IMR-90 (cell line): Measurements from ENCODE around the gene RABEP1. TPM values are rescaled to one million over a fixed set of nuclear protein-coding genes. Genes with fewer than 3 reads are reported as not detected.

Experiments used
- ATAC-seq: fragments of 200-7000 bp; cut with Tn5 transposase; 2 replicates; pipeline ENCODE4 v1.9.1; 2020; ENCODE audit warnings: low read depth, mild to moderate bottlenecking, moderate library complexity
- BruUV-seq: library from RNA; stranded (reverse); fragments of 400-500 nt; replicated peaks from 2 replicates; lab custom pipeline; 2021; lab: Mats Ljungman, UMichigan
- CTCF ChIA-PET: fragments of 300-600 bp; formaldehyde crosslinking; extraction: SDS; loops from one replicate; lab custom pipeline; 2021; ENCODE audit warnings: antibody characterized with exemption; lab: Yijun Ruan, JAX
- POLR2A ChIA-PET: fragments of 300-600 bp; sonication (Branson Sonifier 250); formaldehyde crosslinking; loops from one replicate; lab custom pipeline; 2022; ENCODE audit warnings: antibody characterized with exemption; ENCODE audit not compliant: unreplicated experiment; lab: Charles Lee
- DNase-seq: peaks from one replicate; pipeline ENCODE4 v3.0.0; 2013
- H2AFZ ChIP-seq: replicated peaks from 2 replicates; pipeline ENCODE3; 2013; ENCODE audit warnings: low read length, mild to moderate bottlenecking; ENCODE audit not compliant: poor library complexity
- H2AK5ac ChIP-seq: 2 replicates; pipeline ENCODE4 v1.6.1; 2013; ENCODE audit warnings: low read depth, low read length, inconsistent platforms
- H2AK9ac ChIP-seq: replicated peaks from 2 replicates; pipeline ENCODE3; 2013; ENCODE audit warnings: mild to moderate bottlenecking, low read depth, low read length, moderate library complexity; ENCODE audit not compliant: poor library complexity
- H2BK120ac ChIP-seq: 2 replicates; pipeline ENCODE4 v1.6.1; 2013; ENCODE audit warnings: low read depth, low read length, inconsistent platforms
- H2BK15ac ChIP-seq: 3 replicates; pipeline ENCODE4 v1.6.1; 2013; ENCODE audit warnings: low read depth, low read length, inconsistent platforms
- H2BK20ac ChIP-seq: 2 replicates; pipeline ENCODE4 v1.6.1; 2013; ENCODE audit warnings: low read depth, mild to moderate bottlenecking, inconsistent platforms, low read length, moderate library complexity
- H2BK5ac ChIP-seq: 2 replicates; pipeline ENCODE4 v1.6.1; 2013; ENCODE audit warnings: mild to moderate bottlenecking, low read depth, low read length, inconsistent platforms; ENCODE audit not compliant: poor library complexity, severe bottlenecking
- H3K14ac ChIP-seq: replicated peaks from 2 replicates; pipeline ENCODE4 v1.6.1; 2013; ENCODE audit warnings: low read depth, low read length, inconsistent platforms
- H3K18ac ChIP-seq: 2 replicates; pipeline ENCODE4 v1.6.1; 2013; ENCODE audit warnings: low read depth, low read length, control low read depth
- H3K23ac ChIP-seq: 2 replicates; pipeline ENCODE4 v1.6.1; 2013; ENCODE audit warnings: low read depth, low read length, inconsistent platforms
- H3K27ac ChIP-seq: 2 replicates; pipeline ENCODE4 v1.5.1; 2013; ENCODE audit warnings: mild to moderate bottlenecking, control low read depth, low read length; ENCODE audit not compliant: insufficient read depth
- H3K27me3 ChIP-seq: 2 replicates; pipeline ENCODE4 v1.6.1; 2013; ENCODE audit warnings: low read length; ENCODE audit not compliant: control insufficient read depth, insufficient read depth
- H3K36me3 ChIP-seq: 2 replicates; pipeline ENCODE4 v1.6.1; 2013; ENCODE audit warnings: low read length, mixed read lengths; ENCODE audit not compliant: control insufficient read depth, insufficient read depth
- H3K4ac ChIP-seq: 2 replicates; pipeline ENCODE4 v1.6.1; 2013; ENCODE audit warnings: low read depth, low read length, inconsistent platforms
- H3K4me1 ChIP-seq: 2 replicates; pipeline ENCODE4 v1.6.1; 2013; ENCODE audit warnings: low read length, mixed read lengths; ENCODE audit not compliant: control insufficient read depth, insufficient read depth
- H3K4me2 ChIP-seq: 2 replicates; pipeline ENCODE4 v1.6.1; 2013; ENCODE audit warnings: low read depth, mild to moderate bottlenecking, control low read depth, low read length, moderate library complexity
- H3K4me3 ChIP-seq: 2 replicates; pipeline ENCODE4 v1.5.1; 2013; ENCODE audit warnings: low read depth, mild to moderate bottlenecking, control low read depth, low read length, moderate library complexity; ENCODE audit not compliant: insufficient read depth
- H3K56ac ChIP-seq: 2 replicates; pipeline ENCODE4 v1.6.1; 2013; ENCODE audit warnings: low read length, inconsistent platforms; ENCODE audit not compliant: insufficient read depth; ENCODE audit errors: extremely low read depth
- H3K79me1 ChIP-seq, 2 experiments: 2 replicates each; pipeline ENCODE4 v1.6.1; 2013; ENCODE audit warnings: low read length in 2 of 2, inconsistent platforms in 1 of 2, low read depth in 1 of 2
- H3K9ac ChIP-seq: 2 replicates; pipeline ENCODE4 v1.6.1; 2013; ENCODE audit warnings: low read depth, low read length, control low read depth
- H3K9me1 ChIP-seq: 2 replicates; pipeline ENCODE4 v1.6.1; 2013; ENCODE audit warnings: low read length, inconsistent platforms; ENCODE audit not compliant: insufficient read depth
- H3K9me3 ChIP-seq: 2 replicates; pipeline ENCODE4 v1.6.1; 2013; ENCODE audit warnings: low read length; ENCODE audit not compliant: control insufficient read depth, insufficient read depth
- H4K20me1 ChIP-seq: 2 replicates; pipeline ENCODE4 v1.6.1; 2013; ENCODE audit warnings: low read length, inconsistent platforms; ENCODE audit not compliant: insufficient read depth
- H4K5ac ChIP-seq: 2 replicates; pipeline ENCODE4 v1.6.1; 2013; ENCODE audit warnings: mild to moderate bottlenecking, low read depth, low read length, control low read depth
- H4K8ac ChIP-seq, 2 experiments: 2 replicates each; pipeline ENCODE4 v1.6.1; 2013; ENCODE audit warnings: low read depth in 2 of 2, low read length in 2 of 2, control low read depth in 1 of 2, inconsistent platforms in 1 of 2
- H4K91ac ChIP-seq: 2 replicates; pipeline ENCODE4 v1.6.1; 2013; ENCODE audit warnings: low read depth, low read length, inconsistent platforms; ENCODE audit not compliant: insufficient read depth
- CHD1 ChIP-seq: IDR thresholded peaks from 2 replicates; pipeline ENCODE4 v1.6.1; 2012; ENCODE audit warnings: low read depth, low read length, improper control_type of control experiment
- MAZ ChIP-seq: IDR thresholded peaks from 2 replicates; pipeline ENCODE4 v1.6.1; 2012; ENCODE audit warnings: low read depth, mild to moderate bottlenecking, low read length, improper control_type of control experiment, moderate library complexity, borderline replicate concordance
- RAD21 ChIP-seq: IDR thresholded peaks from 2 replicates; pipeline ENCODE4 v1.6.1; 2012; ENCODE audit warnings: low read length, improper control_type of control experiment
- WGBS, 2 experiments: methylation state at CpG; one replicate each; pipeline versions ENCODE4 v1.1.5 to v1.1.7; 2013; ENCODE audit warnings: missing lambda C conversion rate in 2 of 2; ENCODE audit not compliant: insufficient read length in 1 of 2; ENCODE audit errors: extremely low coverage in 2 of 2; 5-methylcytosine and 5-hydroxymethylcytosine counted together
- dilution Hi-C: fragments of 300-500 bp; cut with HindIII; formaldehyde crosslinking; loops from one replicate; pipeline ENCODE4 v1.14.3; 2018; ENCODE audit warnings: low sequenced_read_pairs; ENCODE audit not compliant: unreplicated experiment
- in situ Hi-C: fragments of 300-500 bp; cut with MboI; formaldehyde crosslinking; loops from 3 replicates; pipeline ENCODE4 v1.14.3; 2019; ENCODE audit warnings: low sequenced_read_pairs, inconsistent platforms, mixed read lengths
- intact Hi-C: fragments of 100-400 bp; cut with micrococcal nuclease; formaldehyde crosslinking; loops from 2 replicates; pipeline ENCODE4 v1.10.0; 2022
- polyA plus RNA-seq, 3 experiments: library from polyadenylated mRNA; depleted of rRNA; stranded (reverse); fragments of >200 nt; gene quantifications; 2 replicates each; pipeline ENCODE4 v1.2.3, GENCODE V29; 2012; ENCODE audit warnings: low replicate concordance in 1 of 3
- total RNA-seq: library from RNA; depleted of rRNA; stranded (reverse); fragments of >200 nt; gene quantifications from 2 replicates; pipeline ENCODE4 v1.2.3, GENCODE V29; 2012

RABEP1 gene
- total and polyA plus RNA-seq, 2 of the 4 experiments (the other 2 are of a cell fraction) = 15.3 to 38.2 TPM

DNA sequence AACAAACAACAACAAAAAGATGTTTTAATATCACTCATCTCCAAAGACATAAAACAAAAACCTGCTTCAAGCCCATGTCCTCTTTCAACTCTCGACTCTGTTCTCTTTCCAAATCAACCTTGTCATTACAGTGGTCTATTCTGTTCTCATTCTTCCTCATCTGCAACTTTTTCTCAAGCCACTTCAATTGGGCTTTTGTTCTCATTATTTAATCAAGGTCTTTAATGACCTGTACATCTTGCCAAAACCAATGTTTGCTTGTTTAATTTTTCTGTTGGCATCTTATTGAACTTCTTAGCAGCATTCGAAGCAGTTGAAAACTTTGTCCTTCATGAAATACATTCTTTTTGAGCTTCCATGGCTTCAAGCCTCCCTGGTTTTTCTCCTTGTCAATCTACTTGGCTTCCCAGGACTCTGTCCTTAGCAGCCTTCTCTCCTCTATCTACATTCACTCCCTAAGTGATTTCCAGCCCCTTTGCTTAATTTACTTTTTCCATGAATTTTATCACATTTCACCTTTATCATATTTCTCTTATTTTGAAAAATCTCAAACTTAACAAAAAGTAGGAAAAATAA, 19.6 kb upstream of the RABEP1 start:
- in situ Hi-C loops = no loop called here
- ATAC-seq = no peak

More for the DNA sequence above, 19.6 kb upstream of the RABEP1 start:
- H3K23ac ChIP-seq = no peak overlapping the region
- no peak overlapping the region for H3K56ac ChIP-seq
- H3K4me2 ChIP-seq = no peak overlapping the region
- no peak overlapping the region for H2AK5ac ChIP-seq
- H4K8ac ChIP-seq = no peak overlapping the region
- no peak overlapping the region for H3K27ac ChIP-seq
- no peak overlapping the region for H3K4me3 ChIP-seq
- no peak for TF ChIP-seq RAD21
- no peak for TF ChIP-seq MAZ
- no peak for TF ChIP-seq CHD1
- H3K18ac ChIP-seq = no peak overlapping the region
- no peak overlapping the region for H3K4ac ChIP-seq
- no peak overlapping the region for H2AFZ ChIP-seq
- no peak overlapping the region for H2BK120ac ChIP-seq
- no peaks in the 10 kb centered on the region for H3K9me1 ChIP-seq
- no peak for DNase-seq
- H2BK20ac ChIP-seq = no peak overlapping the region
- no peak overlapping the region for H3K9ac ChIP-seq
- H3K4me1 ChIP-seq = no peaks in the 10 kb centered on the region
- H2AK9ac ChIP-seq = no peak overlapping the region
- no peaks in the 10 kb centered on the region for H3K79me1 ChIP-seq
- CTCF ChIA-PET = no interaction called here
- 100% methylated on average over 1 of the region's 2 CpGs; no CpG with 5 or more reads in 1 of the 2 experiments for WGBS, 2 experiments
- H3K14ac ChIP-seq = no peak overlapping the region
- H4K5ac ChIP-seq = no peak overlapping the region
- H3K9me3 ChIP-seq = no peaks in the 10 kb centered on the region
- H2BK5ac ChIP-seq = no peak overlapping the region
- no peak overlapping the region for H4K91ac ChIP-seq
- POLR2A ChIA-PET = no interaction called here
- no peak overlapping the region for H2BK15ac ChIP-seq
- no peaks in the 10 kb centered on the region for H4K20me1 ChIP-seq
- no peaks in the 10 kb centered on the region for H3K36me3 ChIP-seq
- H3K27me3 ChIP-seq = 0 out of 2 replicates have a peak, but pooled peaks cover 2% of the 10 kb centered on the region
- dilution Hi-C loops = no loop called here
- no TSS peak for BruUV-seq
- intact Hi-C loops = no loop called here
